Cardiac muscle cell (in vitro differentiated cells and primary cell): ENCODE data around the gene LMBR1. TPM values are rescaled to one million over a fixed set of nuclear protein-coding genes. Genes with fewer than 3 reads are reported as not detected.

Experiments
- DNase-seq, 2 donors: peaks; one replicate each; pipeline versions ENCODE4 v3.0.0 to v3.0.0-alpha.2; 2010 to 2017; ENCODE audit warnings: low read depth in 1 of 2, low spot score in 1 of 2
- H3K27ac ChIP-seq: fragments of 200-600 bp; sonication (generic); 2 replicates; pipeline ENCODE4 v1.5.1; 2016
- H3K27me3 ChIP-seq: fragments of 200-600 bp; sonication (generic); 2 replicates; pipeline ENCODE4 v1.6.0; 2016; ENCODE audit warnings: control low read depth
- H3K36me3 ChIP-seq: fragments of 200-600 bp; sonication (generic); 2 replicates; pipeline ENCODE4 v1.5.1; 2016; ENCODE audit warnings: control low read depth
- H3K4me1 ChIP-seq: fragments of 200-600 bp; sonication (generic); 2 replicates; pipeline ENCODE4 v1.8.1; 2017; ENCODE audit warnings: low read depth, mild to moderate bottlenecking, mixed run types
- H3K4me3 ChIP-seq: fragments of 200-600 bp; sonication (generic); 2 replicates; pipeline ENCODE4 v1.5.1; 2016; ENCODE audit warnings: mild to moderate bottlenecking
- H3K9me3 ChIP-seq: fragments of 200-600 bp; sonication (generic); 2 replicates; pipeline ENCODE4 v1.5.1; 2017; ENCODE audit warnings: low read depth, mild to moderate bottlenecking, control low read depth
- polyA plus RNA-seq: library from polyadenylated mRNA; unstranded; fragments of >200 nt; fragmentation: Nextera tagmentation; extraction: Ambion mirVana; gene quantifications from 2 replicates; pipeline ENCODE4 v1.2.1, GENCODE V29; 2016
- total RNA-seq: library from RNA; depleted of rRNA; stranded (reverse); fragments of >200 nt; gene quantifications from 2 replicates; pipeline ENCODE4 v1.2.3, GENCODE V29; 2016
- TF ChIP-seq, protein P1 (sequence below): IDR thresholded peaks from 2 replicates; pipeline ENCODE4 v1.5.1; 2012; ENCODE audit warnings: low read depth, mild to moderate bottlenecking, low read length

LMBR1 gene
- total and polyA plus RNA-seq, 2 experiments from 2014 or later: 49.9 to 78.0 TPM

DNA sequence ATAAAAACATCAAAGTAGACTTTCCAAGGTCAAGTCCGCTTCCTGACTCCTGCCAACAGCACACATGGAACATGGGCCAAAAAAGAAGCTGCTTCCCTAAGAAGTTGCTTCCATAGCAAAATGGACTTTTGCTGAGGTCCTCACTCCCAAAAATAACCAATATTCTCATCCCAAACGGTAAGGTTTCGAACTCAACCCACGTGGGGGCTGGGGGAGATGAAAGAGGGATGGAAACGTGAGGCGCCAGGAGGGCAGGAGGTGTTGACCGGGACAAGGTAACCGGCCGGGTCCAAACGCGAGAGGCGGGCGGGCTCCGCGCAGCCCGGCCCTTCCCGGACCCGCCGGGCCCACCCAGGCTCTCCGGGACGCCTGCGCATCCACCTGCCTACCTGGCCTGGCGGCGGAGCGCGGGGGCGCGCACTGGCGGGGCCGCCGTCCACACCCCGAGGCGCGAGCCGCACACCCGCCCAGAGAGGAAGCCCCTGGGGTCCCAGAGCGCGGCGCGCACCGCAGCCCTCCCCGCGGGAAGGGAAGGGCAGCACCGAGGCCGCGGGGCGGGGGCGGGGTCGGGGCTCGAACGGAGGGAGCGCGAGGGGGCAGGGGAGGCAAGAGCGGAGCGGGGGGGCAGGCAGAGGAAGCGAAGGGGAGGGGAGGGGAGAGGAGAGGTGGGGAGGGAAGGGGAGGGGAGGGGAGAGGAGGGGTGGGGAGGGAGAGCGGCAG is 742 bp downstream of the LMBR1 start:
- peak overlapping the region; percentile 80 for H3K4me3 ChIP-seq

DNA sequence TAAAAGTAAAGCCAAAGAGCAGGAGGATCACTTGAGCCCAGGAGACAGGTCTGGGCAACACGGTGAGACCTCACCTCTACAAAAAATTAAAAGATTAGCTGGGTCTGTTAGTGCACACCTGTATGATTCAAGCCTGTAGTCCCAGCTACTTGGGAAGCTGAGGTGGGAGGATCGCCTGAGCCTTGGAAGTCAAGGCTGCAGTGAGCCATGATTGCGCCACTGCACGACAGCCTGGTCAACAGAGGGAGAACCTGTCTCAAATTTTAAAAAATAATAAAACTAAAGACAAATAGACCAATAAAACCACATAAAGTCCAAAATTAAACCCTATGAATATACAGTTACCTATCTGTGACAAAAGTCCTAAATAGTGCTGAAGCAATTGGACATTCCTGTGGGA is 3.2 kb downstream of the LMBR1 start:
- no peak overlapping the region for H3K27ac ChIP-seq
- TF ChIP-seq, protein P1, sequence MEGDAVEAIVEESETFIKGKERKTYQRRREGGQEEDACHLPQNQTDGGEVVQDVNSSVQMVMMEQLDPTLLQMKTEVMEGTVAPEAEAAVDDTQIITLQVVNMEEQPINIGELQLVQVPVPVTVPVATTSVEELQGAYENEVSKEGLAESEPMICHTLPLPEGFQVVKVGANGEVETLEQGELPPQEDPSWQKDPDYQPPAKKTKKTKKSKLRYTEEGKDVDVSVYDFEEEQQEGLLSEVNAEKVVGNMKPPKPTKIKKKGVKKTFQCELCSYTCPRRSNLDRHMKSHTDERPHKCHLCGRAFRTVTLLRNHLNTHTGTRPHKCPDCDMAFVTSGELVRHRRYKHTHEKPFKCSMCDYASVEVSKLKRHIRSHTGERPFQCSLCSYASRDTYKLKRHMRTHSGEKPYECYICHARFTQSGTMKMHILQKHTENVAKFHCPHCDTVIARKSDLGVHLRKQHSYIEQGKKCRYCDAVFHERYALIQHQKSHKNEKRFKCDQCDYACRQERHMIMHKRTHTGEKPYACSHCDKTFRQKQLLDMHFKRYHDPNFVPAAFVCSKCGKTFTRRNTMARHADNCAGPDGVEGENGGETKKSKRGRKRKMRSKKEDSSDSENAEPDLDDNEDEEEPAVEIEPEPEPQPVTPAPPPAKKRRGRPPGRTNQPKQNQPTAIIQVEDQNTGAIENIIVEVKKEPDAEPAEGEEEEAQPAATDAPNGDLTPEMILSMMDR: no peak
- no peak for DNase-seq

More for the DNA sequence above, 742 bp downstream of the LMBR1 start:
- Histone ChIP-seq H3K27me3 (no peaks in the 10 kb centered on the region), H3K9me3 (no peaks in the 10 kb centered on the region), H3K27ac (peak overlapping the region; percentile 71), H3K36me3 (no peaks in the 10 kb centered on the region), H3K4me1 (no peaks in the 10 kb centered on the region)
- TF ChIP-seq, protein P1: no peak
- DNase-seq: peak; percentile 32 to 67

DNA sequence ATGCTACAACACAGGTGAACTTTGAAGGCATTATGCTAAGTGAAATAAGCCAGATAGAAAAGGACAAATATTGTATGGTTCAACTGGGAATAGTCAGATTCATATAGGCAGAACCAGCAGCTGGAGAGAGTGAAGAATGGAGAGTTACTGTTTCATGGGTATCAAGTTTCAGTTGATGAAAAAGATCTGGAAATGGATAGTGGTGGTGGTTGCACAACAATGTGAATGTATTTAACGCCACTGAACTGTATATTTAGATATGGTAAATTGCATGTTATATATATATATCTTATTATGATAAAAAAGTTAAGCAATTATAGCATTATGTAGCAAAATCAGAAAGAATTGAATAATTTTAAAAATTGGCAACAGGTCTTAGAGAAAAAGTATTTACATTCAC is 3.9 kb downstream of the LMBR1 start:
- H3K36me3 ChIP-seq: no peaks in the 10 kb centered on the region
- no peaks in the 10 kb centered on the region for H3K27me3 ChIP-seq
- no peak for DNase-seq
- H3K9me3 ChIP-seq: no peaks in the 10 kb centered on the region
- TF ChIP-seq, protein P1: no peak
- no peak overlapping the region for H3K4me3 ChIP-seq
- H3K4me1 ChIP-seq: peaks cover 14% of the 10 kb centered on the region
- H3K27ac ChIP-seq: no peak overlapping the region

More for the DNA sequence above, 3.2 kb downstream of the LMBR1 start:
- H3K4me1 ChIP-seq: peaks cover 14% of the 10 kb centered on the region
- no peaks in the 10 kb centered on the region for H3K9me3 ChIP-seq
- H3K27me3 ChIP-seq: no peaks in the 10 kb centered on the region
- no peaks in the 10 kb centered on the region for H3K36me3 ChIP-seq
- H3K4me3 ChIP-seq: no peak overlapping the region

DNA sequence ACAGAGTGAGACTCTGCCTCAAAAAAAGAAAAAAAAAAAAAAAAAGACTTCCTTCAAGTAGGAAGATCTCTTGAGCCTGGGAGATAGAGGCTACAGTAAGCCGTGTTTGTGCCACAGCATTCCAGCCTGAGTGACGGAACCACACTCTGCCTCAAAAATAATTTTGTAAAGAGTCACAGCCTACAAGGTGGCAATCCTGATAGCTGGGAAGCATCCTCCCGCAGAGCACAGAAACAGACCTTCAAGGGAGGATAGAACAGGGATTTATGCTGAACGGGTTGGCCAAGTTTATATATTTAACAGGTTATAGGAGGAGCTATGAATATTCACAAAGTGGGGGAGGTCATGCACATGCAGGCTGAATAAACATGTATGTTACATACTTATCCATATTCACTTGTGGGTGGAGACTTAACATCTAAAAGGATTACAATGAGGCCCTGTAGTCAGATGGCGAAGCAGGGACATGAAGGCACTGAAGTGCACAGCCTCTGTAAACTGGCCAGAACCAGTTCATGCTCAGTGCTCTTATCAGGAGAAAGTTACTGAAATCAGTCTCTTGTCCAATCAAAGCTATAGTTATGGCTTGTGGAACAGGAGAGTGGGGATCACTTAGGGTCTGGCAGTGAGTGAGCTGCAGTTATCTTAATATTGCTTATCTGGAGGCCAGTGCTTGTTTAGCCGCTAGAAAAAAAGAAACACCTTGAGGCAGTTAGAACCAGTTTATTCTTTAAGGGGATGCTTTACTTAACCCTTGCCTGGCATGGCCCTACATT is 6.8 kb downstream of the LMBR1 start:
- no peak overlapping the region for H3K4me3 ChIP-seq
- H3K27ac ChIP-seq: peak overlapping the region; percentile 86
- peak in 1 of 2 donors; percentile 66 for DNase-seq
- TF ChIP-seq, protein P1: no peak
- H3K36me3 ChIP-seq: no peaks in the 10 kb centered on the region
- peaks cover 14% of the 10 kb centered on the region for H3K4me1 ChIP-seq
- H3K27me3 ChIP-seq: no peaks in the 10 kb centered on the region
- H3K9me3 ChIP-seq: no peaks in the 10 kb centered on the region

DNA sequence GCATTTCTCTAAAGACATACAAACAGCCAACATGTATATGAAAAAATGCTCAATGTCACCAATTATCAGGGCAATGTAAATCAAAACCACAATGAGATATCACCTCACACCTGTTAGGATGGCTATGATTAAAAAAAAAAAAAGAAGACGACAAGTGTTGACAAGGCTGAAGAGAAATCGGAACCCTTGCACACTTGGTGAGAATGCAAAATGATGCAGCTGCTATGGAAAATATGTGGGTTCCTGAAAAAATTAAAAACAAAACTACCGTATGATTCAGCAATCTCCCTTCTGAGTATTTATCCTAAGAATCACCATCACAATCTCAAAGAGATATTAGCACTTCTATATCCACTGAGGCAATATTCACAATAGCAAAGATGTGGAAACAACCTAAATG is 11.3 kb downstream of the LMBR1 start:
- no peak overlapping the region for H3K4me3 ChIP-seq
- H3K27me3 ChIP-seq: no peaks in the 10 kb centered on the region
- H3K27ac ChIP-seq: no peak overlapping the region
- H3K4me1 ChIP-seq: peaks cover 10% of the 10 kb centered on the region
- no peaks in the 10 kb centered on the region for H3K9me3 ChIP-seq
- TF ChIP-seq, protein P1: no peak
- no peaks in the 10 kb centered on the region for H3K36me3 ChIP-seq
- DNase-seq: no peak
